Nephron progenitor cell (in vitro differentiated cells): ENCODE data around the gene GOLGA8N.

ENCODE experiments used
- DNase-seq: peaks from one replicate; pipeline ENCODE4 v3.0.0; 2021
- H3K27ac Mint-ChIP-seq: 2 replicates; pipeline ENCODE4 v1.8.0; 2021; ENCODE audit warnings: mild to moderate bottlenecking, moderate library complexity, mixed read lengths
- H3K27me3 Mint-ChIP-seq: 2 replicates; pipeline ENCODE4 v1.8.0; 2021; ENCODE audit warnings: mild to moderate bottlenecking, low read depth, mixed read lengths; ENCODE audit not compliant: poor library complexity
- H3K36me3 Mint-ChIP-seq: 2 replicates; pipeline ENCODE4 v1.8.0; 2021; ENCODE audit warnings: low read depth, mixed read lengths
- H3K4me1 Mint-ChIP-seq: 2 replicates; pipeline ENCODE4 v1.8.0; 2021; ENCODE audit warnings: mixed read lengths
- H3K4me3 Mint-ChIP-seq: 2 replicates; pipeline ENCODE4 v1.8.0; 2021; ENCODE audit warnings: mild to moderate bottlenecking, moderate library complexity, mixed read lengths
- H3K9me3 Mint-ChIP-seq: 2 replicates; pipeline ENCODE4 v1.8.0; 2021; ENCODE audit warnings: mild to moderate bottlenecking, moderate library complexity, mixed read lengths
- CTCF ChIP-seq: fragments of 200-600 bp; sonication (generic); IDR thresholded peaks from 2 replicates; pipeline ENCODE4 v1.5.0; 2021; ENCODE audit warnings: antibody characterized with exemption

The GOLGA8N gene

GRCh38 chr15:32643907-32644445 lies 50.7 kb downstream of the GOLGA8N start:
- Mint-ChIP-seq H3K27me3 (no peaks in the 10 kb centered on the region), H3K4me1 (peaks cover 53% of the 10 kb centered on the region), H3K36me3 (peaks cover 33% of the 10 kb centered on the region), H3K27ac (no peak overlapping the region), H3K9me3 (no peaks in the 10 kb centered on the region), H3K4me3 (no peak overlapping the region)
- TF ChIP-seq CTCF: no peak
- no peak for DNase-seq

GRCh38 chr15:32646291-32646690 lies 53.0 kb downstream of the GOLGA8N start:
- Mint-ChIP-seq H3K27me3 (no peaks in the 10 kb centered on the region), H3K9me3 (no peaks in the 10 kb centered on the region), H3K4me1 (peaks cover 57% of the 10 kb centered on the region), H3K27ac (no peak overlapping the region), H3K4me3 (no peak overlapping the region), H3K36me3 (peaks cover 25% of the 10 kb centered on the region)
- no peak for TF ChIP-seq CTCF
- no peak for DNase-seq

DNA sequence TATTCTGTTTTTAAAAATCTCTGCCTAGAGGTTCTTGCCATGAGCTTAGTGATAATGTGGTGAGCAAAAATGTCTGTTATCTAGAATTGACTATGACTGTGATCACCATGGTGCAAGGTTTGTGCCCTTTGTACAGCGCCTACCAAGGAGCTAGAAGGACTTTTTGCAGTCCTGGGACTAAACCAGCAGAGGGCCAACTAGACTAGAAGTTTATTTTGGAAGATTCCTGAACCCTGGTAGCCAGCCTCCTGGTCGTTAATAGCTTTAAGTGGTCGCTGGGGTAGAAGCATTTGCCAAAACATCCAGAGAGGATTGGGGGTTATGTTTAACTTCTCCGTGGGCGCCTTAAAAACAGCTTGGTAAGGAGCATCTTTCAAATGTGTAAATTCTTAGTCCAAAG lies 56.1 kb downstream of the GOLGA8N start:
- H3K36me3 Mint-ChIP-seq: peaks cover 36% of the 10 kb centered on the region
- TF ChIP-seq CTCF: peak; percentile 45
- H3K27me3 Mint-ChIP-seq: no peaks in the 10 kb centered on the region
- H3K4me1 Mint-ChIP-seq: peaks cover 42% of the 10 kb centered on the region
- H3K27ac Mint-ChIP-seq: peak overlapping the region; percentile 69
- no peaks in the 10 kb centered on the region for H3K9me3 Mint-ChIP-seq
- no peak overlapping the region for H3K4me3 Mint-ChIP-seq
- no peak for DNase-seq

- Mint-ChIP-seq H3K4me3 (no peak overlapping the region), H3K36me3 (peaks cover 30% of the 10 kb centered on the region), H3K27me3 (no peaks in the 10 kb centered on the region), H3K27ac (peak overlapping the region; percentile 9), H3K9me3 (no peaks in the 10 kb centered on the region), H3K4me1 (peaks cover 35% of the 10 kb centered on the region)
- peak; percentile 66 for DNase-seq
- TF ChIP-seq CTCF: peak; percentile 93
Observed at GRCh38 chr15:32651229-32651837, 58.1 kb downstream of the GOLGA8N start.

DNA sequence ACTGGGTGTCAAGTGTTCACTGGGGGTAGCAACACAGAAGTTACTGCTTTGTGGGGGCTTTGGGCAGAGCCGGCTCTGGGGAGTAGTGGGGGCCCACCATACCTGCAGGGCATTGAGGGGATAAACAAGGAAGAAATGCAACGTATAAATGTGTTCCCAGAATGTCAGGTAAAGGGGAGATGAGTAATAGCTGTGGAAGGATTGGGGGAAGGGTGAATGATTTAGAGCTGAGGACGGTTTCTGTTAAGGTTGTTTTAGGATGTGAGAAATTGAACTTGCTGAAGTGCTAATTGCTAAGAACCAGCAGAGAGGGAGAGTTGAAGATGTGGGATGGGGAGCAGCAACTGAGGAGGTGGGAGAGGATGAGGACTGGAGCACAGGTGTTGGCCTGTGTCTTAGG lies 58.9 kb downstream of the GOLGA8N start:
- H3K4me3 Mint-ChIP-seq: no peak overlapping the region
- H3K9me3 Mint-ChIP-seq: no peaks in the 10 kb centered on the region
- H3K36me3 Mint-ChIP-seq: peaks cover 30% of the 10 kb centered on the region
- H3K4me1 Mint-ChIP-seq: peaks cover 31% of the 10 kb centered on the region
- no peaks in the 10 kb centered on the region for H3K27me3 Mint-ChIP-seq
- TF ChIP-seq CTCF: no peak
- peak overlapping the region; percentile 9 for H3K27ac Mint-ChIP-seq
- no peak for DNase-seq

DNA sequence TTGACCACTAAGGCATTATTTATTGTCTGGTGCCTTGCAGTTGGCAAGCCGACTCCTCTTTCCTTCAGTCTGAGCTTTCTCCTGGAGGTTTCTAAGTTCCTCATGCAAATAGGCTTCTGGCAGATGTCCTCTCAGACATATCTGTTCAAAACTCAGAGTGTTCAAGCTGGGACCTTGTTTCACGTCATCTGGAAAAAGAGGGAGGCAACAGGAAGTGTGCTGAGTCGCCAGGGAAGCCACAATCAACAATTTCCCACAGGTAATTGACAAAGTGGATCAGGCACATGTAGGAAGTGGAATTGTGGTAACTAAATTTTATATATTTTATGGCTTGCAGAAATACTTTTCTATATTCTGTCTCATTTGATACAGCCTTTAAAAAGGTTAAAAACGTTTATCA lies 62.8 kb downstream of the GOLGA8N start:
- Mint-ChIP-seq H3K4me1 (peaks cover 56% of the 10 kb centered on the region), H3K27ac (peak overlapping the region; percentile 41), H3K4me3 (no peak overlapping the region), H3K9me3 (no peaks in the 10 kb centered on the region), H3K27me3 (no peaks in the 10 kb centered on the region), H3K36me3 (peaks cover 20% of the 10 kb centered on the region)
- DNase-seq: no peak
- TF ChIP-seq CTCF: no peak
